ELF-1 (cell line): Measurements from ENCODE around the gene INMT.
A peak's percentile ranks its signal among the peaks of the same experiment; 100 is the strongest.

Experiments used
- DNase-seq: peaks from one replicate; pipeline ENCODE4 v3.0.0-alpha.2; 2016; ENCODE audit warnings: low read depth, low spot score

INMT gene

GRCh38 chr7:30785786-30786185 is 33.9 kb downstream of the INMT start:
- DNase-seq = no peak

GRCh38 chr7:30787486-30787885 is 35.6 kb downstream of the INMT start:
- DNase-seq = no peak

DNA sequence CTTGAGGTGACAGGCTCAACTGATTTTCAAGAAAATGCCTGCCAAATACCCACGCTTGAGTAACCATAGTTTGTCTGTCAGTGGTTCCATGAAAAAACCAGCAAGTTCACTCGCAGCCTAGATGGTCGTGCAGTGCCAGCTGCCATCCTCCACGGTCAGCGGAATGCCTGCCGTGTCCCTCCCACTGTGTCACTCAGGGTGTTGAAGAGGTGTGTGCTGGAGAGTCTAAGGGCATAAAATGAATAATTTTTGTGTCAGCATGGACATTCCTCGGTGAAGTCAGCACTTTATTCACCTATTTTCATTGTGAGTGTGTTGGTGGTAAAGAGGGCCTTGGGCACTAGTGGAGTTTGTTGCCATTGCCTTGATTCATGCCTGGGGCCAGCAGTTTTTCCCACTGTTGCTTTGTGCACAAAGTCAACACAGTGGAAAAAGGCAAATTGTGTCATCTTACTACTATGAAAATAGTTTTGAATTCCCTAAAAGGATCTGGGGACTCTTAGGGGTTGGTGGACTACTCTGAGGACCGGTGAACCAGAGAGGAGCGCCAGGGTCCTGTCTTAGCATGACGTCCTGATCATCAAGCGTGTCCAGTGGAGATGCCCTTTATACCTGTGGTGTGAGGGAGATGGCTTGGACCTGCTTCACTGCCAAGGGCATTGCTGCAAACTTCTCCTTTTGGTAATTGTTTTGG is 36.9 kb downstream of the INMT start:
- no peak for DNase-seq

DNA sequence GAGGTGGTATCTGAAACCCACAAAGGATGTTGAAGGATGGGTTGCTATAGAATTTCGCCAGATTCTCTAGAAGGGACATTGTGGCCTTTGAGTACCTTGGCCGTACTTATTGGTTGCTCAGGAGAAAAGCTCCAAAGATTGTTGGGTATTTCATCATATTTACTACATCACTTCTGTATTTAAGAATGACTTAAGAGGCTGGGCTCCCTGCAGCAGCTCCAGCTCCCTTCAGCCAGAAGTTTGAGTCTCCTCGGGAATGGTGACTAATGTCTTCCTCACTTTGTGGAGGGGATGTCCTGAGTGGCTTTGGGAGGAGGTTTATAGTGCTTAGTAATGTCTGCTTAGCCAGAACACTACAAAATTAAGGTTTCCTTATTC is 37.4 kb downstream of the INMT start:
- no peak for DNase-seq

DNA sequence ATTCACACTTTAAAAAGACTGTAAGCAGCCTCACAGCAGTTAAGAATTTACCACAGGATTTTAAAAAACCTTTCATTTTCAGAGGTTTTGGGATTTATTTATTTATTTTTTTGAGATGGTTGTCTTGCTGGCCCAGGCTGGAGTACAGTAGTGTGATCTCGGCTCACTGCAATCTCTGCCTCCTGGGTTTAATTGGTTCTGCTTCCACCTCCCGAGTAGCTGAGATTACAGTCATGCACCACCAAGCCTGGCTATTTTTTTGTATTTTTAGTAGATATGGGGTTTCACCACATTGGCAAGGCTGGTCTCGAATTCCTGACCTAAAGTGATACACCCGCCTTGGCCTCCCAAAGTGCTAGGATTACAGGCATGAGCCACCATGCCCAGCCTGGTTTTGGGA is 38.4 kb downstream of the INMT start:
- no peak for DNase-seq

GRCh38 chr7:30791114-30791513 is 39.2 kb downstream of the INMT start:
- DNase-seq = peak; percentile 46

GRCh38 chr7:30795161-30795948 is 43.4 kb downstream of the INMT start:
- peak; percentile 76 for DNase-seq

GRCh38 chr7:30796105-30796869 is 44.4 kb downstream of the INMT start:
- no peak for DNase-seq

GRCh38 chr7:30797176-30798040 is 45.5 kb downstream of the INMT start:
- DNase-seq = no peak

- DNase-seq = no peak
Measured at GRCh38 chr7:30799206-30799975, 47.5 kb downstream of the INMT start.

DNA sequence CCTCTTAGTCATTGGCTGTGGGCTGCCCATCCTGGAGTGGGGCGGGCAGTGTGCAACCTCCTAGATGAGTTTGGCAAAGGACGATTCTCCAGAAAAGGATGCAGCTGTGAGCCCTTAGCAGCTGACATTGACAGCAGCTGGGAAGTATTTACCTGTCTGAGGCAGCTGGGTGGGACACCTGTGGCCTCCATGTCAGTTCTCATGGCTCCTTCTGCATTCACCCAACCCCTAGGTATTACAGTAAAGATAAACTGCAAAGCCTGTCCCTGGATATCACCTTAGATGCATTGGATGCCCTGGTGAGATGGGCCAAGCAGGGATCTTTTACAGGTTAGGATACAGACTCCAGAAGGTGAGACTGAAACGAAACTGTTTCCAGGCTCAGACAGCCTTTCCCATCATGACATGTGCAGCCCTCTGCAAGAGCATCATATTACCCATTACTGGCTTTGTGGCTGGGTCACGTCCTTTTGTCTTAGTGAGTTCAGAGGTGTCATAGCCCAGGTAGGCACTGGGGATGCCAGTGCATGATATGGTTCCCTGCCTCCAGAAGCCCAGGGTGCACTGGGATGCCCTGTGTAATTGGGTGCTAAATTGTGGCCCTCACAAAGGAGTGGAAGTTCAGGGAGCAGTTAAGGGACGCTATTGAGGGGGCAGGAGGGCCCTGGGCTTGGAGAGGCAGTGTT is 48.2 kb downstream of the INMT start:
- no peak for DNase-seq

- peak; percentile 82 for DNase-seq
Measured at GRCh38 chr7:30800785-30801252, 48.9 kb downstream of the INMT start.

DNA sequence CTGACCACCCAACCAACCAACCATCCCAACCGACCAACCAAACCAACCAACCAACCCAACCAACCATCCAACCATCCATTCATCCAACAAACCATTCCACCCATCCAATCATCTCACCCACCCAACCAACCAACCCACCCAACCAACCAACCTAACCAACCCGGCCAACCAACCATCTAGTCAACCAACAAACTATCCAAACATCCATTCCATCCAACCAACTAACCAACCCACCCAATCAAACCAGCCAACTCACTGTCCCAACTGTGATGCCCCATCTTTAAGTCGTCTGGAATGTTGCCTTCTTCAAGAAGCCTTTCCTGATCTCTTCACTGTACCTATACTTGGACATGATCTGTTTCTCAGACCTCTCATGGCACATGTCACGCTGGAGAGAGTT is 50.9 kb downstream of the INMT start:
- no peak for DNase-seq

- DNase-seq = no peak
Measured at GRCh38 chr7:30804078-30804661, 52.2 kb downstream of the INMT start.

DNA sequence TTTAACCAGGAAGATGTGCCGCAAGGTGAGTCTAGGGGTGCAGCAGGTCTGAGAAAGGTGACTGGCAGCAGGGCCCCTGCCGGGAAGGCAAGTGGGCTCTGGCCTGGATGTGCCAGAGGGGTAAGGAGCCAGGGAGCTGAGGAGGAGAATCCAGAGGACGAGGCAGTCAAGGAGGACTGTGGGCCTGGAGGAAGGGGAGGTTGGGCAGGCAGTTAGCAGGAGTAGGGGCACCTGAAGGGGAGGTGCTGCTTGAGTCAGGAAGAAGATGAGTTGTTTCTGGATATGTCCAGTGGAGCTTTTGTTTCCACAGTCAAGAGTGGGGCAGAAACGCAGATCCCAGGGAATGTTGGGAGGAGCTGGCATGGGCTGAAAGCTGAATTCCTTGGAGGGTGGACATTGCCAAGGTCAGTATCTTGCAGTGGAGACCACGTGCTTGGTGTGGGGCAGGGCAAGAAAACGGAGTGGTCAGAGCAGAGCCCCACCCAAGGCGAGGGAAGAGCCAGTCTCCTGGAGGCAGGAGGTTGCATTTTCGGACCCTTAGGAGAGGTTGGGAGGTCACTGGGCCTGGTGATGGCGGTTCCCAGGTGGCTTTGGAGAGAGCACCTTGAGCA is 53.3 kb downstream of the INMT start:
- DNase-seq = no peak

- no peak for DNase-seq
Measured at GRCh38 chr7:30805931-30806330, 54.0 kb downstream of the INMT start.
